IPS DF 6.9 (cell line): ENCODE results near the gene ADGRD1.

Experiments used
- DNase-seq: peaks from one replicate; pipeline ENCODE4 v3.0.0-alpha.2; 2013; ENCODE audit warnings: low read depth, low spot score
- H3K27ac ChIP-seq: one replicate; pipeline ENCODE4 v1.5.1; 2013; ENCODE audit warnings: low read length, control low read depth
- H3K27me3 ChIP-seq: 2 replicates; pipeline ENCODE4 v1.6.1; 2013; ENCODE audit warnings: mild to moderate bottlenecking, low read length; ENCODE audit not compliant: control insufficient read depth, insufficient read depth
- H3K36me3 ChIP-seq: 2 replicates; pipeline ENCODE4 v1.6.1; 2013; ENCODE audit warnings: low read length; ENCODE audit not compliant: control insufficient read depth, insufficient read depth
- H3K4me1 ChIP-seq: 2 replicates; pipeline ENCODE4 v1.6.1; 2013; ENCODE audit warnings: low read length; ENCODE audit not compliant: control insufficient read depth, insufficient read depth
- H3K4me3 ChIP-seq: 2 replicates; pipeline ENCODE4 v1.5.1; 2013; ENCODE audit warnings: mild to moderate bottlenecking, low read length
- H3K9me3 ChIP-seq: 2 replicates; pipeline ENCODE4 v1.6.1; 2013; ENCODE audit warnings: low read length, inconsistent platforms; ENCODE audit not compliant: control insufficient read depth, insufficient read depth
- WGBS: extraction: QIAGEN DNeasy Blood & Tissue Kit; methylation state at CpG from one replicate; pipeline ENCODE4 v1.1.7; 2013; ENCODE audit warnings: mixed read lengths, missing lambda C conversion rate; ENCODE audit not compliant: insufficient read length, insufficient coverage; 5-methylcytosine and 5-hydroxymethylcytosine counted together

Gene ADGRD1

GRCh38 chr12:131032082-131032750 is 78.5 kb downstream of the ADGRD1 start:
- Histone ChIP-seq H3K27me3 (no peaks in the 10 kb centered on the region), H3K9me3 (no peaks in the 10 kb centered on the region), H3K36me3 (no peaks in the 10 kb centered on the region), H3K4me3 (no peak overlapping the region), H3K4me1 (no peaks in the 10 kb centered on the region), H3K27ac (no peak overlapping the region)
- no CpG with 5 or more reads among the region's 28 CpGs for WGBS
- no peak for DNase-seq

- no peaks in the 10 kb centered on the region for H3K27me3 ChIP-seq
- no peaks in the 10 kb centered on the region for H3K9me3 ChIP-seq
- no peak overlapping the region for H3K4me3 ChIP-seq
- H3K27ac ChIP-seq = no peak overlapping the region
- H3K36me3 ChIP-seq = no peaks in the 10 kb centered on the region
- DNase-seq = no peak
- no peaks in the 10 kb centered on the region for H3K4me1 ChIP-seq
- no CpG with 5 or more reads among the region's 16 CpGs for WGBS
Observed at GRCh38 chr12:131033486-131033885, 79.8 kb downstream of the ADGRD1 start.

DNA sequence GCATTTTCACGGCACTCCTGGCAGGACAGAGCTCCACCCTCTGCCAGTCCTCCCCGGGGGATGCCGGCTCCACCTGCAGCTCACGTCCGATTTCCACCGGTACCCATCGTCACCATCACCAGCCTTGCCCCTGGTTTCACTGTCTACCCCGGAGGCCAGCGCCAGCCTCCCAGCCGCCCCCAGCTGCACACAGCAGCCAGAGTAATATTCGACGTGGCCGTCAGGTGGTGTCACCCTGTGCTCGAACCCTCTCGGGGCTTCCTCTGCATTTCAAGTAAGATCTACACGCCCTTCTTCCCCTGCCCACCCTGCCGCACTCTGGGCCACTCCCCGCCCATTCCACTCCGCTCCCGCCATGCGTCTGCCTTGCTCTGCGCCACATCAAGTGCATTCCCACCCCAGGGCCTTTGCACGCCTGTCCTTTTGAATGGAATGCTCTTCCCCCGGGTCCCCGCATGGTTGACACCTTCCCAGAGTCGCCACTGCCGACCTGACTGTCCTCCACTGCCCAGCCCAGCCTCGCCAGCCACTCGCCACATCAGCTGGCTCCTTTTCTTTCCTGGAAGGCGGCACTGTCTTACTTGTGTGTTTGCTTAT is 80.3 kb downstream of the ADGRD1 start:
- Histone ChIP-seq H3K27ac (no peak overlapping the region), H3K4me1 (no peaks in the 10 kb centered on the region), H3K9me3 (no peaks in the 10 kb centered on the region), H3K36me3 (no peaks in the 10 kb centered on the region), H3K27me3 (no peaks in the 10 kb centered on the region), H3K4me3 (no peak overlapping the region)
- WGBS = no CpG with 5 or more reads among the region's 30 CpGs
- no peak for DNase-seq

- H3K36me3 ChIP-seq = no peaks in the 10 kb centered on the region
- H3K27me3 ChIP-seq = no peaks in the 10 kb centered on the region
- no peak overlapping the region for H3K27ac ChIP-seq
- H3K4me1 ChIP-seq = no peaks in the 10 kb centered on the region
- no peak for DNase-seq
- WGBS = no CpG with 5 or more reads among the region's 15 CpGs
- H3K4me3 ChIP-seq = no peak overlapping the region
- H3K9me3 ChIP-seq = no peaks in the 10 kb centered on the region
Observed at GRCh38 chr12:131034631-131035244, 81.0 kb downstream of the ADGRD1 start.

GRCh38 chr12:131035245-131035681 is 81.6 kb downstream of the ADGRD1 start:
- DNase-seq = no peak
- Histone ChIP-seq H3K36me3 (no peaks in the 10 kb centered on the region), H3K4me3 (no peak overlapping the region), H3K4me1 (no peaks in the 10 kb centered on the region), H3K27me3 (no peaks in the 10 kb centered on the region), H3K27ac (no peak overlapping the region), H3K9me3 (no peaks in the 10 kb centered on the region)
- no CpG with 5 or more reads among the region's 18 CpGs for WGBS

GRCh38 chr12:131038159-131038558 is 84.5 kb downstream of the ADGRD1 start:
- Histone ChIP-seq H3K36me3 (no peaks in the 10 kb centered on the region), H3K4me3 (no peak overlapping the region), H3K27ac (no peak overlapping the region), H3K27me3 (no peaks in the 10 kb centered on the region), H3K4me1 (no peaks in the 10 kb centered on the region), H3K9me3 (no peaks in the 10 kb centered on the region)
- no CpG with 5 or more reads among the region's 11 CpGs for WGBS
- DNase-seq = no peak

DNA sequence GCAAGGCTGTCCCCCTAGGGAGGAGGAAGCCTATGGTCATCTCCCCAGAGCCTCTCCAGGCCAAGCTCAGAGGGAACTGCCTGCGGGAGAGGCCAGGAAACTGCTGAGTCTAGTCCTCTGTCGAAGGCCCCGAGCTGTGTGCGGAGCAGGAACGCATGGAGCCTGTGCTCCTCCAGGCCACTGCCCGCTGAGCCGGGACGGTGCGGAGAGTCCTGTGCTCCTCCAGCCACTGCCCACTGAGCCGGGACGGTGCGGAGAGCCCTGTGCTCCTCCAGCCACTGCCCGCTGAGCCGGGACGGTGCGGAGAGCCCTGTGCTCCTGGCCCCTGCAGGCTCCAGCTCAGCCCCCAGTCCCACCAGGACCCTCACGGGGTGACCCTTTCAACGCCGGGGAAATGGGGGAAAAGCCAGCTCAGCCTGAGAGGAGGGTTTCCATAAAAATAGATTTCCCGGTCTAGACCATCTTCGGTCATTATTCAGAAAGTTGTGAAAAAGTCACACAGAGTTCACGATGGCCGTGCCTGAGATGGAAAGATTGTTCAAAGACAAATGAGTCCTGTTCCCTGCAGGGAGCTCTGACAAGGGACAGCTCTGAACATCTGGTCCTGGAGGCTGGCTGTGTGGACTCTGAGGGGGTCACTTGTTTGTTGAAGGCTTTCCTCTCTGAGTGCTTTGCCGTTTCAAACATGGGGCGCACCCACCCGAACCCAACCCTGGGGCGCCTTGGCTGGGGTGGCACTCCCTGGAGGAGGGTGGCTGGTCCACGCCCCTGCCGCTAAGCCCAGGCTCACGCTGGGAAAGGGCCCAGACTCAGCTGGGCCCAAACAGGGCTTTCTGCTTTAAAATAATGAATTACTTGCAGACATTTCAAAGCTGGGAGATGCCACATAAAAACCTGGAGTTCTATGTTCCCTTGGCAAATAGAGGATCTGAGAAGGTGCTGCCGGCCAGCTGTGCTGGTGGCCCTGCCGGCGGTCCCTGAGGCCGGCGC is 85.5 kb downstream of the ADGRD1 start:
- Histone ChIP-seq H3K9me3 (no peaks in the 10 kb centered on the region), H3K36me3 (no peaks in the 10 kb centered on the region), H3K4me1 (no peaks in the 10 kb centered on the region), H3K27me3 (no peaks in the 10 kb centered on the region), H3K4me3 (no peak overlapping the region), H3K27ac (no peak overlapping the region)
- WGBS = no CpG with 5 or more reads among the region's 35 CpGs
- no peak for DNase-seq

- no peaks in the 10 kb centered on the region for H3K36me3 ChIP-seq
- H3K27ac ChIP-seq = no peak overlapping the region
- DNase-seq = no peak
- no peaks in the 10 kb centered on the region for H3K4me1 ChIP-seq
- H3K4me3 ChIP-seq = no peak overlapping the region
- H3K27me3 ChIP-seq = no peaks in the 10 kb centered on the region
- H3K9me3 ChIP-seq = no peaks in the 10 kb centered on the region
- WGBS = no CpG with 5 or more reads among the region's 11 CpGs
Observed at GRCh38 chr12:131040491-131040890, 86.8 kb downstream of the ADGRD1 start.

- Histone ChIP-seq H3K27me3 (no peaks in the 10 kb centered on the region), H3K36me3 (no peaks in the 10 kb centered on the region), H3K4me3 (no peak overlapping the region), H3K4me1 (no peaks in the 10 kb centered on the region), H3K9me3 (no peaks in the 10 kb centered on the region), H3K27ac (no peak overlapping the region)
- DNase-seq = no peak
- whole genome bisulfite sequencing = no CpG with 5 or more reads among the region's 20 CpGs
Observed at GRCh38 chr12:131041216-131041967, 87.7 kb downstream of the ADGRD1 start.
